Mucosa of stomach (tissue), 1 donor: ENCODE measurements around the gene ITCH.
"Not testable (repeated sequence)": the region's sequence is repeated elsewhere in the genome, so short reads cannot be mapped to it uniquely, and the experiment has no call there.

Experiments used
- H3K27me3 ChIP-seq: one replicate; pipeline ENCODE4 v1.7.0; 2013; ENCODE audit warnings: mild to moderate bottlenecking, low read length; ENCODE audit not compliant: control insufficient read depth, insufficient read depth
- H3K36me3 ChIP-seq: one replicate; pipeline ENCODE4 v1.7.0; 2013; ENCODE audit warnings: low read length; ENCODE audit not compliant: control insufficient read depth, insufficient read depth
- H3K4me1 ChIP-seq: one replicate; pipeline ENCODE4 v1.7.0; 2013; ENCODE audit warnings: mild to moderate bottlenecking, low read length; ENCODE audit not compliant: control insufficient read depth, insufficient read depth
- H3K4me3 ChIP-seq: one replicate; pipeline ENCODE4 v1.7.0; 2013; ENCODE audit warnings: low read length
- H3K9ac ChIP-seq: one replicate; pipeline ENCODE4 v1.7.0; 2013; ENCODE audit warnings: mild to moderate bottlenecking, low read length, moderate library complexity
- H3K9me3 ChIP-seq: one replicate; pipeline ENCODE4 v1.7.0; 2013; ENCODE audit warnings: mild to moderate bottlenecking, low read length, moderate library complexity; ENCODE audit not compliant: control insufficient read depth
- donor health status: Pancreatic carcinoma.

Gene ITCH

GRCh38 chr20:34514034-34514433 lies 151.0 kb downstream of the ITCH start:
- not testable (repeated sequence) for H3K36me3 ChIP-seq, H3K27me3 ChIP-seq, H3K4me3 ChIP-seq, H3K9ac ChIP-seq, H3K9me3 ChIP-seq
- H3K4me1 ChIP-seq, result peaks cover 17% of the 10 kb centered on the region

- Histone ChIP-seq H3K4me1 (peaks cover 17% of the 10 kb centered on the region), H3K9ac (peak overlapping the region; percentile 93), H3K36me3 (no peaks in the 10 kb centered on the region), H3K9me3 (no peaks in the 10 kb centered on the region), H3K4me3 (peak overlapping the region; percentile 95), H3K27me3 (no peaks in the 10 kb centered on the region)
Measured at GRCh38 chr20:34514897-34515483, 151.9 kb downstream of the ITCH start.

GRCh38 chr20:34515484-34516246 lies 152.6 kb downstream of the ITCH start:
- H3K4me1 ChIP-seq, result peaks cover 17% of the 10 kb centered on the region
- peak overlapping the region; percentile 95 for H3K4me3 ChIP-seq
- H3K9ac ChIP-seq, result peak overlapping the region; percentile 93
- no peaks in the 10 kb centered on the region for H3K27me3 ChIP-seq
- no peaks in the 10 kb centered on the region for H3K9me3 ChIP-seq
- H3K36me3 ChIP-seq, result no peaks in the 10 kb centered on the region

GRCh38 chr20:34516247-34517113 lies 153.4 kb downstream of the ITCH start, which contains the start of gene DYNLRB1:
Gene DYNLRB1, plus strand, starts transcription at chr20:34516422. Its CDS starts 37 bp downstream, at chr20:34516459.
- peaks cover 17% of the 10 kb centered on the region for H3K4me1 ChIP-seq
- no peaks in the 10 kb centered on the region for H3K27me3 ChIP-seq
- no peaks in the 10 kb centered on the region for H3K9me3 ChIP-seq
- no peaks in the 10 kb centered on the region for H3K36me3 ChIP-seq
- peak within 1 kb of the TSS; percentile 93 for H3K9ac ChIP-seq
- H3K4me3 ChIP-seq, result peak within 1 kb of the TSS; percentile 95

GRCh38 chr20:34517114-34517505 lies 154.0 kb downstream of the ITCH start:
- no peaks in the 10 kb centered on the region for H3K27me3 ChIP-seq

GRCh38 chr20:34518863-34519262 lies 155.8 kb downstream of the ITCH start:
- H3K4me1 ChIP-seq, result peaks cover 21% of the 10 kb centered on the region
- not testable (repeated sequence) for H3K9ac ChIP-seq, H3K27me3 ChIP-seq, H3K9me3 ChIP-seq, H3K36me3 ChIP-seq, H3K4me3 ChIP-seq

More at GRCh38 chr20:34517114-34517505, 154.0 kb downstream of the ITCH start:
- Histone ChIP-seq H3K4me1 (peaks cover 21% of the 10 kb centered on the region), H3K4me3 (peak overlapping the region; percentile 95), H3K9ac (peak overlapping the region; percentile 93), H3K9me3 (no peaks in the 10 kb centered on the region), H3K36me3 (no peaks in the 10 kb centered on the region)

GRCh38 chr20:34519841-34520240 lies 156.8 kb downstream of the ITCH start:
- not testable (repeated sequence) for H3K27me3 ChIP-seq, H3K9ac ChIP-seq, H3K4me3 ChIP-seq, H3K36me3 ChIP-seq, H3K9me3 ChIP-seq
- H3K4me1 ChIP-seq, result peaks cover 25% of the 10 kb centered on the region

- Histone ChIP-seq H3K4me3 (no peak overlapping the region), H3K27me3 (no peaks in the 10 kb centered on the region), H3K9me3 (no peaks in the 10 kb centered on the region), H3K9ac (peak overlapping the region; percentile 19), H3K4me1 (peaks cover 53% of the 10 kb centered on the region), H3K36me3 (peaks cover 11% of the 10 kb centered on the region)
Measured at GRCh38 chr20:34522969-34523871, 160.1 kb downstream of the ITCH start.

GRCh38 chr20:34524426-34524825 lies 161.4 kb downstream of the ITCH start:
- H3K36me3 ChIP-seq, result peaks cover 11% of the 10 kb centered on the region
- no peak overlapping the region for H3K4me3 ChIP-seq
- H3K9me3 ChIP-seq, result no peaks in the 10 kb centered on the region
- no peak overlapping the region for H3K9ac ChIP-seq
- no peaks in the 10 kb centered on the region for H3K27me3 ChIP-seq
- peaks cover 63% of the 10 kb centered on the region for H3K4me1 ChIP-seq

- no peak overlapping the region for H3K4me3 ChIP-seq
- peak overlapping the region; percentile 10 for H3K9ac ChIP-seq
- H3K9me3 ChIP-seq, result no peaks in the 10 kb centered on the region
- H3K27me3 ChIP-seq, result no peaks in the 10 kb centered on the region
- H3K4me1 ChIP-seq, result peaks cover 63% of the 10 kb centered on the region
- H3K36me3 ChIP-seq, result peaks cover 11% of the 10 kb centered on the region
Measured at GRCh38 chr20:34525342-34525708, 162.3 kb downstream of the ITCH start.

- H3K4me3 ChIP-seq, result peak overlapping the region; percentile 12
- H3K4me1 ChIP-seq, result peaks cover 63% of the 10 kb centered on the region
- no peaks in the 10 kb centered on the region for H3K27me3 ChIP-seq
- H3K9ac ChIP-seq, result peak overlapping the region; percentile 44
- H3K9me3 ChIP-seq, result no peaks in the 10 kb centered on the region
- peaks cover 11% of the 10 kb centered on the region for H3K36me3 ChIP-seq
Measured at GRCh38 chr20:34525709-34526416, 162.8 kb downstream of the ITCH start.
